Thymus (tissue), 11 donors: Measurements from ENCODE around the gene EN2. TPM values are rescaled to one million over a fixed set of nuclear protein-coding genes. Genes with fewer than 3 reads are reported as not detected.

Experiments
- DNase-seq, 9 donors: peaks; one replicate each; pipeline ENCODE4 v3.0.0-alpha.2; 2013; ENCODE audit warnings: low spot score in 9 of 9, low read depth in 6 of 9, missing footprints in 1 of 9
- H3K27ac ChIP-seq, 2 donors: one replicate each; pipeline ENCODE4 v1.5.1; 2013; ENCODE audit warnings: control low read depth in 1 of 2, low read depth in 1 of 2, low read length in 1 of 2, mild to moderate bottlenecking in 1 of 2, moderate library complexity in 1 of 2
- H3K27me3 ChIP-seq, 2 donors: one replicate each; pipeline ENCODE4 v1.5.1; 2013; ENCODE audit warnings: low read length in 1 of 2; ENCODE audit not compliant: control insufficient read depth in 2 of 2, insufficient read depth in 1 of 2
- H3K36me3 ChIP-seq, 2 donors: one replicate each; pipeline ENCODE4 v1.5.1; 2013; ENCODE audit warnings: low read length in 1 of 2, mild to moderate bottlenecking in 1 of 2, moderate library complexity in 1 of 2; ENCODE audit not compliant: control insufficient read depth in 2 of 2, insufficient read depth in 2 of 2
- H3K4me1 ChIP-seq, 2 donors: one replicate each; pipeline ENCODE4 v1.5.1; 2013; ENCODE audit warnings: low read length in 2 of 2; ENCODE audit not compliant: control insufficient read depth in 2 of 2, insufficient read depth in 2 of 2
- H3K4me3 ChIP-seq, 2 donors: one replicate each; pipeline ENCODE4 v1.5.1; 2013; ENCODE audit warnings: low read length in 2 of 2, control low read depth in 1 of 2, mild to moderate bottlenecking in 1 of 2
- H3K9me3 ChIP-seq, 2 donors: one replicate each; pipeline ENCODE4 v1.5.1; 2013; ENCODE audit warnings: low read length in 1 of 2, mild to moderate bottlenecking in 1 of 2; ENCODE audit not compliant: control insufficient read depth in 2 of 2, insufficient read depth in 1 of 2
- WGBS: extraction: QIAGEN DNeasy Blood & Tissue Kit; methylation state at CpG from one replicate; pipeline ENCODE4 v1.1.7; 2013; 5-methylcytosine and 5-hydroxymethylcytosine counted together
- polyA plus RNA-seq: library from polyadenylated mRNA; stranded (reverse); fragments of 200-250 nt; gene quantifications from one replicate; pipeline ENCODE4 v1.2.3, GENCODE V29; 2013
- total RNA-seq: library from RNA; stranded (reverse); fragments of 120-200 nt; gene quantifications from one replicate; pipeline ENCODE4 v1.2.4, GENCODE V29; 2013
- donor health status: healthy.

EN2 gene
- total and polyA plus RNA-seq, 2 donors = under 0.01 to 0.05 TPM

GRCh38 chr7:155466142-155466813 is 8.3 kb downstream of the EN2 start:
- Histone ChIP-seq H3K36me3 (no peaks in the 10 kb centered on the region), H3K4me3 (no peak overlapping the region), H3K27me3 (peaks cover 88 to 99% of the 10 kb centered on the region in 2 donors), H3K27ac (no peak overlapping the region), H3K9me3 (peaks cover 0 to 7% of the 10 kb centered on the region in 2 donors), H3K4me1 (peaks cover 0 to 8% of the 10 kb centered on the region in 2 donors)
- 8% methylated on average over 42 of the region's 42 CpGs for WGBS
- DNase-seq = no peak

GRCh38 chr7:155466814-155467733 is 9.1 kb downstream of the EN2 start:
- H3K27me3 ChIP-seq = peaks cover 88 to 99% of the 10 kb centered on the region in 2 donors
- H3K4me3 ChIP-seq = no peak overlapping the region
- 4% methylated on average over 78 of the region's 78 CpGs for WGBS
- peaks cover 0 to 7% of the 10 kb centered on the region in 2 donors for H3K9me3 ChIP-seq
- no peak overlapping the region for H3K27ac ChIP-seq
- no peaks in the 10 kb centered on the region for H3K36me3 ChIP-seq
- DNase-seq = peak in 5 of 9 donors; percentile 13 to 63 (median 38)
- H3K4me1 ChIP-seq = peaks cover 0 to 8% of the 10 kb centered on the region in 2 donors

GRCh38 chr7:155467846-155468784 is 10.2 kb downstream of the EN2 start:
- H3K27me3 ChIP-seq = peaks cover 93 to 100% of the 10 kb centered on the region in 2 donors
- no peak overlapping the region for H3K27ac ChIP-seq
- H3K9me3 ChIP-seq = peaks cover 0 to 6% of the 10 kb centered on the region in 2 donors
- H3K4me3 ChIP-seq = no peak overlapping the region
- H3K36me3 ChIP-seq = no peaks in the 10 kb centered on the region
- DNase-seq = no peak
- H3K4me1 ChIP-seq = peaks cover 0 to 8% of the 10 kb centered on the region in 2 donors
- WGBS = 4% methylated on average over 70 of the region's 70 CpGs

GRCh38 chr7:155468785-155469148 is 10.8 kb downstream of the EN2 start:
- Histone ChIP-seq H3K36me3 (no peaks in the 10 kb centered on the region), H3K9me3 (no peaks in the 10 kb centered on the region), H3K27ac (no peak overlapping the region), H3K4me3 (no peak overlapping the region), H3K27me3 (peaks cover 94 to 100% of the 10 kb centered on the region in 2 donors), H3K4me1 (peaks cover 0 to 8% of the 10 kb centered on the region in 2 donors)
- DNase-seq = no peak
- 14% methylated on average over 10 of the region's 10 CpGs for WGBS

GRCh38 chr7:155469311-155470185 is 11.6 kb downstream of the EN2 start:
- WGBS = 13% methylated on average over 12 of the region's 12 CpGs
- peaks cover 0 to 8% of the 10 kb centered on the region in 2 donors for H3K4me1 ChIP-seq
- no peaks in the 10 kb centered on the region for H3K36me3 ChIP-seq
- no peaks in the 10 kb centered on the region for H3K9me3 ChIP-seq
- H3K27me3 ChIP-seq = peaks cover 97 to 100% of the 10 kb centered on the region in 2 donors
- H3K27ac ChIP-seq = no peak overlapping the region
- no peak for DNase-seq
- H3K4me3 ChIP-seq = no peak overlapping the region

GRCh38 chr7:155470186-155470487 is 12.2 kb downstream of the EN2 start:
- H3K27ac ChIP-seq = no peak overlapping the region
- no peaks in the 10 kb centered on the region for H3K9me3 ChIP-seq
- DNase-seq = no peak
- peaks cover 96 to 100% of the 10 kb centered on the region in 2 donors for H3K27me3 ChIP-seq
- H3K4me3 ChIP-seq = no peak overlapping the region
- H3K4me1 ChIP-seq = peaks cover 0 to 8% of the 10 kb centered on the region in 2 donors
- WGBS = 32% methylated on average over 8 of the region's 8 CpGs
- H3K36me3 ChIP-seq = no peaks in the 10 kb centered on the region

- Histone ChIP-seq H3K27ac (no peak overlapping the region), H3K27me3 (peaks cover 91 to 100% of the 10 kb centered on the region in 2 donors), H3K4me3 (no peak overlapping the region), H3K36me3 (no peaks in the 10 kb centered on the region), H3K9me3 (no peaks in the 10 kb centered on the region), H3K4me1 (peaks cover 0 to 8% of the 10 kb centered on the region in 2 donors)
- 8% methylated on average over 24 of the region's 24 CpGs for WGBS
- DNase-seq = no peak
These were observed 13.0 kb downstream of the EN2 start for GRCh38 chr7:155470686-155471638.
